Putamen (tissue), 1 donor: Measurements from ENCODE around the gene HNRNPLL.
"Not testable (repeated sequence)": the region's sequence is repeated elsewhere in the genome, so short reads cannot be mapped to it uniquely, and the experiment has no call there.

ENCODE experiments used
- DNase-seq: peaks from one replicate; pipeline ENCODE4 v3.0.0-alpha.2; 2016; ENCODE audit warnings: low spot score

HNRNPLL gene

DNA sequence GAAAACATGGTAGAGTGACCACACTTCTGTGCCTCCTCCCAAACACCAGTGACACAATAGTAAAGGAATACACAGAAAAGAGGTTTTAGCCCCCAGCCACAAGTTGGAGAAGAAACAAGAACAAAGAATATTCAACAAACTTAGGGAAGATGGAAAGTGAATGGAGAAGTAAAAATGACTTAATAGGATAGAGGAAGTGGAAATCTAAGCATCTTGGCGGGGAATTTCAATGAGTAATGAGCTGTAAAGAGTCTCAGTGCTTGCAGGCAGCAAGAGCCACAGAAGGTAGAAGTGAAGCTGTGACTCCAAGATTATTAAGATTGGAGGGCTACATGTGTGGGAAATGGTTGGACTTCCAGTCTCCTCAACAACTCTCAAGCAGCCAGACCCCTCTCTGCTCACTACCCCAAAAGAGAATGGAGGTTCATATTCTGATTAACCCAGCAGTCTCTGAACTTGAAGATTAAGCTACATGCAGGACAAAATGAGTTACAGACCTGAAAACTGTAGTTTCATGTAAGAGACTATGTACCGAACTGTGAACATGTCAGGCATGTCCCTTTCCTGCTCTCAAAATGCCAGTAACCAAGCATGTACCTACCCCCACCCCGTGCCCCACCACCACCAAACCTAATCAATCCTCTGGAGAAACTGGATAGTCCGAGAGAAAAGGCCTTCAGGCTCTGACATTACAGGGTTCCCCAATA is 16.9 kb upstream of the HNRNPLL start:
- DNase-seq = no peak

DNA sequence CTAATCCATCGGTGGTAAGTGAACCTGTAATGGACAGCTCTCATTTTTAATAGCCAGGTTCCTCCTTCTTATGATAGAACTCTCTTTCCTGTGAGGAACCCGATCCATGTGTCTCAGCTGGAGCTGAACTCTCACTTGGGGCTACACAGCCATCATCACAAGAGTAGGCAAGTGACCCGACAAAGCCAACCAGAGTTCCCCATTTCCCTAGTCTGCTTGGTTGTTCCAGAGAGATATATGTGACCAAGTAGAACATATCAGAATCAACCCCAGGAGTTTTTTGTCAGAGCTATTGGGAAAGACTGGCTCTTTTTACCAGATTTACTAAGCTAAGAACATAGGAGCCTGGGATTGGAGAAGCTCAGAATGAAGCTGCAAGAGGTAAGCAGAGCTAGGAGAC is 14.6 kb upstream of the HNRNPLL start:
- DNase-seq = no peak

DNA sequence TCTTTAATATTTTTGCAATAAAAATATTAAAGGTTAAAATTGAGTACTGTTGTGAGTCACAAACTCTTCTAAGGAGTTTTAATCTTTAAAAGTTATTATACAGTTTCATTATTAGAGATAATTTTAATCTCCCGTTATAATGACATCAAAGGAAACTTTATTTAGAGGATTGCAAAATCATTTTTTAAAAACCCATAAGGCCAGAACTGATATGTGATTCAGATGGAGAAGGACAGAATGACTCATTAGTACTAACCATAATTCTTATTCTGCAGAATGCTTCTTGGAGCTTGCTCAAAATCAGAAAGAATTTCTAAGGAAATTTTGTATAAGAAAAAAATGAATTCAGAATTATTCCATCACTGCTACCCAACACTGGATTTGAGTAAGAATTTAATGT is 12.5 kb upstream of the HNRNPLL start:
- DNase-seq = no peak

DNA sequence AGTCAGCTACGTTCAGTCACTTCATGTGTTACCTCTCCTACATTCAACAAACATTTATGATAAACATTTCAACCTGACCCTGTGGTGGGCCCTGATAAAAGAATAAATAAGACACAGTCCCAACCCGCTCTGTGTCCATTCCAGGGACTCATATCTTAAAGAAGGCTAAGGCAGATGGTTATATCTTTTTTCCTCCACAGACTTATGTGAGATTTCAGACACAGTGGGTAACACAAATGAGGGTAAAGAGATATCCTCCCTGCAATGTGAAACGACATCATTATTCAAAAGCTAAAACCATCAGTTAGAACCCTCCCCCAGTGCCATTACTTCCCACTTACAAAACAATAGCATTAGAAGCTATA is 11.1 kb upstream of the HNRNPLL start:
- no peak for DNase-seq

DNA sequence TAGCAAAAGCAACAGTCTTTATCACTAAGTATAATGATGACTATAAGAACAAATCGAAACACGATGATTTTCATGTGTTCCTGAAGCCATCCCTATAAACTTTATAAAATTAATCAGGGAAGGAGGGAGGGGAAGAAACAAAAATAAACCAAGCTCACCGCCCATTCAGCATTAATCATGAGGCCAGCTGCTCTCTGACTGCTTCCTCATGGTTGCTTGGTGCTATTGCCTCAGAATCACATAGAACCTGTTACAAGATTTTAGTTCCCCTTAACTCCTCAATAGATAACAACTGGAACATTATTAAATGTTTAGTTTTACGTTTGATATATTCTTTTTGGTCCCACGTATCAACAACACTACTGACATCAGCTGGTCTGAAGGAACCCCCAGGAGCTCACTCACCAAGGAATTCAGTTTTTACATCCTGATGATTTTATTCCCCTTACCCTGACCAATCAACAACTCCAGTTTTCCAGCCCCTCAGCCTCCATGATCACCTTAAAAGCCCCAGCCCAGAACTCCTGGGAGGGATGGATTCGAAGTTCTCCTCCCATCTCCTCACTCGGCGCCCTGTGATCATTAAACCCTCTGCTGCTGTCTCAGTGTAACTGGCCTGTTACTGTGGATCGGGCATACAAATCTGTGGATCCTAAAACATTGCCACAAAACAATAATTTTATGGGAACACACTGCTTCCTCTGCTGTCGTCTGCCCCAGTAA is 10.6 kb upstream of the HNRNPLL start:
- no peak for DNase-seq

DNA sequence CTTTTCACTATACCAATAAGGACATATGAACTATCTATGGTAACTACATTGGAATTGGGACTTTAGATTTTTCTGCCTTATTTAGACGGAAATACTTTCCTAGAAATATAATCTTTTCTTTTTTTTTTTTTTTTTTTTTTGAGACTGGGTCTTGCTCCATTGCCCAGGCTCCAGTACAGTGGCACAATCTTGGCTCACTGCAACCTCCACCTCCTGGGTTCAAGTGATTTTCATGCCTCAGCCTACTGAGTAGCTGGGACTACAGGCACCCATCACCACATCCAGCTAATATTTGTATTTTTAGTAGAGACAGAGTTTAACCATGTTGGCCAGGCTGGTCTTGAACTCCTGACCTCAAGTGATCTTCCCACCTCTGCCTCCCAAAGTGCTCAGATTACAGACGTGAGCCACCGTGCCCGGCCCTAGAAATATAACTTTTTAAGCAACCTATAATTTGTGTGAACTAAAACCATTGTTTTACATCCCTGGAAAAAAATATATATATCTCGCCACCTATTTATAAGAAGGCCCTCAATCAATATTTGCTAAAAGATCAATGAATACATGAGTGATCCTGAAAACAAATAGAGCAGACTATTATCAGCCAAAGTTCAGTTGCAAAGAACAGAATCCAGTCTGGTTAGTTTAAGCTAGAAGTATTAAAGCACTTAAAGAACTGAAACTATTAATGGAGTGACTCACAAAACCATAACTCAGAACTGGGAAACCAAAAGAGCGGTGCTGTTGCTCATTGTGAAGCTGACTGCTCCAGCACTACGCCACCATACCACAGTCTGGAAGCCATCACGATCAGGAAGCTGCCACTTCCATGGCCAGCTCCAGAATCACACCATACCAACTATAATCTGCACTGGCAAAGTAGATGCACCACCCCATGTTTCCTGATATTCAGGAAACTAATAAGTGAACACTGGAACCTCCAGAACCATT is 8.4 kb upstream of the HNRNPLL start:
- no peak for DNase-seq

DNA sequence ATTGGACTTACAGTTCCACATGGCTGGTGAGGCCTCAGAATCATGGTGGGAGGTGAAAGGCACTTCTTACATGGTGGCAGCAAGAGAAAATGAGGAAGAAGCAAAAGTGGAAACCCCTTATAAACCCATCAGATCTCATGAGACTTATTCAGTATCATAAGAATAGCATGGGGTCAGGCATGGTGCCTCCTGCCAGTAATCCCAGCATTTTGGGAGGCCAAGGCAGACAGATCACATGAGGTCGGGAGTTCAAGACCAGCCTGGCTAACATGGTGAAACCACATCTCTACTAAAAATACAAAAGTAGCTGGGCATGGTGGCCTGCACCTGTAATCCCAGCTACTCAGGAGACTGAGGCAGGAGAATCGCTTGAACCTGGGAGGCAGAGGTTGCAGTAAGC is 6.5 kb upstream of the HNRNPLL start:
- not testable (repeated sequence) for DNase-seq

DNA sequence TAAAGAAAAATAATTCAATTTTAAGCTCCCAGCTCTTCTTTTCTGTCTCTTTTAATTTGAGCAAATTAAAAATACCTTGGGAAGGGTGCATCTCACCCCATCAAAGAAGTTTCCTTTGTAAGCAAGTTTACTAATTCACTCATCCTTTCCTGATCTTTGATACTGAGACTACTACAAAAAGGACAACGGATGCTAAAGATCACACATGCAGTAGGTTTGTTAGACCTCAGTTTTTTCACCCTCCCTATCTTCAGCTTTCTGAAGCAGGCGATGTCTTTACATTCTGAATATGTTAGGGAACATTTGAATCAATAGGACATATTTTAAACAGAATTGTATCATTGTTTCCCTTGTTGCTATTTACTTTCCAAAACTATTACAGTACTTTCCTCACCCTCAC is 6.0 kb upstream of the HNRNPLL start:
- no peak for DNase-seq

DNA sequence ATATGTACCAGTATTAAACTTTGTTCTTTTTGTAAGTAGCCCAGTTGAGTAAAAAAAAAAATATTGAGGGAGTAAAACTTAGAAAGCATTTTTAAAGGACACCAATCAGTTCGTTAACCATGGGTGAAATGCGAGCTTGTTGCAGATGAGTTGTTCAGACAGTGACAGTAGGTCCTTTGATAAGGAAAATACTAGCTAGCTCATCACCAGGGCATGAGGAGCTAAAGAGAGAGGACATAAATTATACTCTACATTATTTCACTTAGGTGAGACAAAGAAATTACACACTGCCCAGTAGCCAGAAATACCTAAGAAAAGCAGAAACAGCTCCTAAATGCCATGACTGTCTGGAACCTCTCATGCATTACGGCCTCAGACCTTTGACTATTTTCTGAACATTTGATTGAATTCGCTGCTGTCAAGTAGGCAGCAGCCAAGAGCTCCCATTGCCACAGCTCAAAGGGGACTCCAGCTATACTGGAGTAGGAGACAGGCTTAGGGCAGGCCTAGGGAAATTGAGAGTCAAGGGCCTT is 2.6 kb upstream of the HNRNPLL start:
- no peak for DNase-seq

DNA sequence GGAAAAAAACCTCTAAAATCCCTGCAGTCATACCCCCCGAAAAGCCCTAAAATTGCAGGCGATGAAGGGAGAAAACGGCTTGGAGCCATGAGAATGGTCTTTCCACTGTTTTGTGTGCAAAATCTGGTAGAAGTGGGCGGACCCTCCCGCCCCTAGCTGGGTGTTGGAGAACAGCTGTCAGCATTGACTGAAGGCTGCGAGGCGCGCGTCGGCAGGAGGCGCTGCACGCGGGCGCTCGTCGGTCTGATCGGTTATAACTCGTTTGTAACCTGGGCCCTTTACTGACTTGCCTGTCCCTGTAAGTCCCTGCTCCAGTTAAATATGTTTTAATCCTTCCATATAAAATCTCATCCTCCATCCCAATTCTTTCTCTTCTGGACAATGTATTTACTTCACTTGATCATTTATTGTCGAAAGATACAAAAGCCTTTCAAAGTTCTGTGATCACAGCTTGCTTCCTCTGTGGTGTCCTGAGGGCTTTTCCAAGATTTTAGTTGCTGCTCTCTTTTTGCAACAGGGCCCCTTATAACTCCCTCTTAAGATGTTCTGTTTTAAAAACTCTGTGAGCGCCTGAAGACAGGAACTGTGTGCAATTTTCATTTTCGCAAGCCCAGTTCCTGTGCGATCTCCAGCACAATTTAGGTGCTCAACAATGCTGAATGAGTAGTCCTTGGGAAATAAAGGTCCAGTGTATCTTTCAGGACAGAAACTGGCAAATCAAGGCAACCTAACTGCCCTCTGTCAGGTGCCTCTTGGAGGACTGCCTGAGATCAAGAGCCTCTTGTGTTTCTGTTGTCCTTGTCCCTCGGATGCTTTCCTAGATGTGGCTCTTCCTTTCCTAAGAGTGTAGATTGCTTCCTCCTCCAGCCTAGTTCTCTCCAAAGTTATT is 918 bp upstream of the HNRNPLL start:
- DNase-seq = peak; percentile 88

DNA sequence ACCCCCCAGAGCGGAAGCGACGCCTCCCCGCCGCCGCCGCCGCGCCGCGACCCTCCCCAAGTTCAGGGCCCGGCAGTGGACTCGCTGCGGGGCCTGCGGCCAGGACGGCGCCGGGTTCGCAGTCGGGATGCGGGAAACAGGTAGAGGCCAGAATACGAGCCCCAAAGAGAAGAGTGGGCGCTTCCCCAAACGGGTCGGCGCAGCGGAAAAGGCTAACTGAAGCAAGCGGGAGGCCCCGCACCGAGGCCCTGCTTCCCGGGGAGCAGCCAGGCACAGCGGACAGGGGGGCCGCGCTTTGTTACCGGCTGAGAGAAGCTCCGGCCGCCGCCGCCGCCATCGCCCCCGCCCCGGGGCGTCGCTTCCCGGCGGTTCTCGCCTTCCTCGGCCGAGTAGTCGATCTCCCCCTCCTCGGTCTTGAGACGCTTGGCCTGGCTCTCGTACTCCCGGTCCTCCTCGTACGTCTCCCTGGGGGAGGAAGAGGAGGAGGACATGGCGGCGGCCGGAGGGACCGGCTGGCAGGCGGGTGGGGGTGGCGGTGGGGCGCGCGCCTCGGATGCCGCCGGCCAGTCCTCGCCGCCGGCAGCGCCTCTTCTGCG is 494 bp downstream of the HNRNPLL start:
- DNase-seq = peak; percentile 46

DNA sequence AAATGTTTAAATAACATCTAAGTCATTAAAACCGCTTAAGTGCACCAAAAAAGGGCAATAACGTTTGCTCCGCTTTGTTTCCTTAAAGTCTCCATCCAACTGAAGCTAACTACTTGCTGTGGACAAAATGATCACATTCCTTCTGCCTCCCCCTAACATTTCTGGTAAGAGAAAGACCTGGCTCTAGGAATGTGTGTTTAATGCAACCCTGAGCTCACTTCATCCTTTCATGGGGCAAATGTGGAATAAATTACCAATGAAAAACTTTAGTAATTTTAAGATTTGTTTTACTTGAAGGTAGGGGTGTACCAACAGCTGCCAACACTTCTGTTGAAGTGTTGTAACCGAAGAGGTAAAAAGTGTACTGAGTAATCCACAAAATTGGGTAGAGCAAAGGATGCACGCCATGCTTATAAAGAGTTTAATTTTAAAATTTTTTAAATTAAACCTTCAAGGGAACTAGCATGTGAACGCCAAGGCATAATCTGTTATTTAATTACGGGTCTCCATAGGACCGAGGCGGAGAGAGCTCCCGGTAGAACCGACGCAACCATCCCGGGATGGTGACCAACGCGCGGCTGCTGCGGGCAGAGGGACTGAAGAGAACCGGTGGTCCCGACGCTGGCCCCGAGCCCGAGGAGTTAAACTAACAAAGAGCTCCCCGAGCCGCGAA is 1.1 kb downstream of the HNRNPLL start:
- DNase-seq = no peak

DNA sequence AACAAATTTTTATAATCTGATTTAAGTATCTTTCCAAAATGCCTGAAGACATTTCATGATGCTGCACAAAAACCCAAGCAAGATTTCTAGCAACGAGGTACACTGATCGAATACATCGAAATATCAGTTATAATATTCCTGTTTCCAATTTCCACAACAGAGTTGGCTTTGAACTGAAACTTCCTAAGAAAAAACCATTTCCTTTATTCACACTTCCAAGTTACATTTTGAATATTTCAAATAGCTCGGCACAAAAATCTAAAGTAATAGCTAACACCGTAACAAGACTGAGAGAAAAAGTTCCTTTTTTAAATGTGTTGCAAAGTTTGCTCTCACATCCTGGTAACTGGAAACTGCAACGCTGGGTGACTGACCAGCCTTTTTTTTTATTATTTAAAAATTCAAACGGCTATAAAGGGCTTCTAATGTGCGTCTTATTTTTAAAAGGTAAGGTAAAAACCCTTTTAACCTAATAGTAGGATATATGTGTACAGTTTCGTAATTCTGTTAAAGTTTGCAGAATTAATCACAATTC is 1.7 kb downstream of the HNRNPLL start:
- DNase-seq = no peak

DNA sequence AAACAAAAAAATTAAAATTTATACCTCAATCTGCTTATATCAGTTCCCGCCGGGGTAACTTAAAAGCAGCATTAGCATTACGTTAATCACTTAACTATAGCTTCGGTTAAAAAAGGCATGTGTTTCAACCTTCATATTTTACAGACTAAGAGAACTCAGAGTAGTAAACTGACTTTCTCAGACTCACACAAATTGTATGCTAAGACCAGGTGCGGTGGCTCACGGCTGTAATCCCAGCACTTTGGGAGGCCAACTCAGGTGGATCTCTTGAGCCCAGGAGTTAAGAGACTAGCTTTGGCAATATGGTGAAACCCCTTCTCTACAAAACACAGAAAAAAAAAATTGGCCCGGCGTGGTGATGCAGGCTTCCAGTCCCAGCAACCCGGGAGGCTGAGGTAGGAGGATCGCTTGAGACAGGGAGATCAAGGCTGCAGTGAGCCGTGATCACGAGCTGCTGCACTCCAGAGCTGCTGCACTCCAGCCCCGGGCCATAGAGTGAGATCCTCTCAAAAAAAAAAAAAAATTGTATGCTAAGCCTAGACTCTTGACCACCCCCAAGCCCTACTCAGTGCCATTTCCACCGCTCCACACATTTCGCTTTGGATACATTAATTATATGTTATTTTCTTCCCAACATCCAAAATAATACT is 2.4 kb downstream of the HNRNPLL start:
- no peak for DNase-seq

DNA sequence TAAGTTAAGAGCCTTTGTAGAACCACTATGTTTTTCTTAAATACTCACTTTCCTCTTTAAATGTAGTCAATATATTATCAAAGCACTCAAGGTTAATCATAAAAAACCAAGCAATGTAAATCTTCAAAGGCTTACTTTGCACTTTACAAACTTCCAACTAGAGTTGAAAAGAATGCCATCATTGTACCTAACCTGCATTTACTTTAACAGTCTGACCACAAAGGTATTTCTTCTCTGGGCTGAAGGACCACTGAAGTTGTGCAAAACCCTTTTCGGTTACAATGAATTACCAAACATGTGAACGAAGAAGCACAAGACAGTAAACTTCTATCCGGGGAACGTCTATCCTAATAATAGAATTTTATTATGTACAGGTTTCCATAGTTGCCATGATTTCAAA is 3.0 kb downstream of the HNRNPLL start:
- no peak for DNase-seq

DNA sequence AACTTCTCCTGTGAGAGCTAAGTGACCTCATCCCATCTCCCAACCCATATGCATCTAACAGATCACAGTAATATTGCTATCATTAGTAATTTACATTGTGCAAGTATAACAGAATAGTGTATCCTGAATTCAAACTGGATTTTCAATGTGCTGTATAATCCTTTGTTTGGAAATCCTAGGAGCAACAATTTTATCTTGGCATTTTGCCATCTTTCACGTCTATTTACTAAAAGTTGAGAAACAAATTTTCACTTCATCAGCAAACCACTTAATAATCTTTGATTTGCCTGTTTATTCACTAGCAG is 3.8 kb downstream of the HNRNPLL start:
- no peak for DNase-seq

DNA sequence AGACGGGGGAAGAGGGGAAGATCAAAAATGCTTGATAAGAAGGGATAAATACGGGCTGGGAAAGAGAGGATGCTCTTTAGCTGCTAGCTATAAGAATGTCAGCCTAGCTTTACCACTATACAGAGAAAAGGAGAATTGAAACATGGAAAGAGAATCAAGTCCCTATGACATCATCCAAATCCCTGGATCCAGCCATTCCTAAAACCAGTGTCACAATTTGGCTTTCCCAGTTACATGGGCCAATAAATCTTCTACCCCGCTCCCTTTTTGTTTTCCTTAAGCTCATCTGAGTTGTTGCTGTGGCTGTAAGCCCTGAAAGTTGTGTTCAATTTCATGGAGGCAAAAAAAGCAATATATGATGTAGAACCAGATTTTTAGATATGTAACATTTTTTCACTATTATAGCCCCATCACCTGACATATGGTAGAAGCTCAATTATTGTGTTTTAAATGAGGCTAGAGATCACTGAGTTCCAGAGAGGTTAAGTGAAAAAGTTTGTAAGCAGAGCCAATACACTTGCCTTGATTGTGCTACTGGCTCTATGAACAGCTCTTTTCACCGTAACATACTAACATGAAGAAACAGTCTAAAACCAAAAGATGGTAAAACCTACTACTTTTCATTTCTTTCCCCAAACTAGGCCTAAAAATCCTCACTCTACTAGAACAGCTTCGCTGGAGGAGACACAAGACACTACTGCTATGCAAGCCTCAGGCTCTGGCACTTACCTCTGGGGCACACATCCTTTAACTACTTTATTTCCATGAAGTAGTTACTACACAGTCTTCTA is 4.3 kb downstream of the HNRNPLL start:
- DNase-seq = no peak

DNA sequence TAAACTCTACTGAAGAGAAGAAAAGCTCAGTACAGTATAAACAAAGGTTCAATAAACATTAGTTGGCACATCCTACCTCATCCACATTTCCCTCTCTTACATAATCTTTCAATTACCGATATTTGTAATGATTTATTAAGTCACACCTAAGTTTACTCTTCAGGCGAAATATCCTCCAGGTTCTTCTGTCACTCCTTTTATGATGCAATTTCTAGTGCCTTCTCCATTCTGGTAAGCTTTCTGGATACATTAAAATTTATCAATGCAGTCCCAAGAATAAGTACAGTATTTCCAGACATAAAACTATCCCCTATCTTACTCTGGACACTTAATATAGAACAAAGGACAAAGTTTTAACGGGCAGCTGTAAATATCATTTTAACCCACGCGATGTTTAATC is 5.6 kb downstream of the HNRNPLL start:
- DNase-seq = no peak

DNA sequence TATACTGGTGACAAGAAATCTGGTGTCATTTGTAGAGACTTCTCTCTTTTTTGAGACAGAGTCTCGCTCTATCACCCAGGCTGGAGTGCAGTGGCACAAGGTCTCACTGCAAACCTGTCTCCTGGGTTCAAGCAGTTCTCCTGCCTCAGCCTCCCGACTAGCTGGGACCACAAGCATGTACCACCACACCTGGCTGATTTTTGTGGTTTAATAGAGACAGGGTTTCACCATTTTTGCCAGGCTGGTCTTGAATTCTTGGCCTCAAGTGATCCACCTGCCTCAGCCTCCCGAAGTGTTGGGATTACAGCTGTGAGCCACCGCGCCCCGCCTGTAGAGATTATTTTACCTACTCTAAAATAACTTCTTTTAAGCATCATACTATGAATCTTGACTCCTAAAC is 6.5 kb downstream of the HNRNPLL start:
- no peak for DNase-seq
